Kidney tubule cell (primary cell): ENCODE measurements around the gene FYCO1.
A peak's percentile ranks its signal among the peaks of the same experiment; 100 is the strongest.
"Not testable (repeated sequence)": the region's sequence is repeated elsewhere in the genome, so short reads cannot be mapped to it uniquely, and the experiment has no call there.

Source experiments
- DNase-seq: peaks from one replicate; pipeline ENCODE4 v3.0.0-alpha.2; 2018; ENCODE audit warnings: low spot score

FYCO1 gene

GRCh38 chr3:46010519-46011113 lies 15.0 kb upstream of the FYCO1 start:
- DNase-seq = no peak

GRCh38 chr3:46008058-46008457 lies 12.4 kb upstream of the FYCO1 start:
- DNase-seq = no peak

GRCh38 chr3:46007280-46007679 lies 11.7 kb upstream of the FYCO1 start:
- no peak for DNase-seq

GRCh38 chr3:46006238-46007032 lies 10.8 kb upstream of the FYCO1 start:
- no peak for DNase-seq

- DNase-seq = not testable (repeated sequence)
These were observed 8.1 kb upstream of the FYCO1 start for GRCh38 chr3:46003706-46004105.

GRCh38 chr3:46001178-46001577 lies 5.6 kb upstream of the FYCO1 start:
- DNase-seq = no peak

- DNase-seq = no peak
These were observed 2.3 kb upstream of the FYCO1 start for GRCh38 chr3:45997942-45998341.

GRCh38 chr3:45997499-45997898 lies 1.9 kb upstream of the FYCO1 start:
- not testable (repeated sequence) for DNase-seq

- DNase-seq = no peak
These were observed 997 bp downstream of the FYCO1 start for GRCh38 chr3:45994419-45995235.

- DNase-seq = no peak
These were observed 2.1 kb downstream of the FYCO1 start for GRCh38 chr3:45993421-45994027.

GRCh38 chr3:45992821-45993221 lies 2.8 kb downstream of the FYCO1 start:
- peak; percentile 38 for DNase-seq

GRCh38 chr3:45992133-45992729 lies 3.4 kb downstream of the FYCO1 start:
- no peak for DNase-seq

- no peak for DNase-seq
These were observed 4.3 kb downstream of the FYCO1 start for GRCh38 chr3:45991341-45991740.

GRCh38 chr3:45990181-45990580 lies 5.4 kb downstream of the FYCO1 start:
- DNase-seq = no peak

- peak; percentile 81 for DNase-seq
These were observed 6.8 kb downstream of the FYCO1 start for GRCh38 chr3:45988804-45989203.

GRCh38 chr3:45988362-45988761 lies 7.3 kb downstream of the FYCO1 start:
- DNase-seq = no peak

GRCh38 chr3:45987368-45988291 lies 8.0 kb downstream of the FYCO1 start:
- DNase-seq = peak; percentile 13

GRCh38 chr3:45986303-45986982 lies 9.2 kb downstream of the FYCO1 start:
- DNase-seq = peak; percentile 91

GRCh38 chr3:45985532-45986302 lies 9.9 kb downstream of the FYCO1 start:
- DNase-seq = no peak
